Measurements from ENCODE around the gene SPRN. TPM values are rescaled to one million over a fixed set of nuclear protein-coding genes. Genes with fewer than 3 reads are reported as not detected.
"Not testable (repeated sequence)": the region's sequence is repeated elsewhere in the genome, so short reads cannot be mapped to it uniquely, and the experiment has no call there.

Gene SPRN
- total RNA-seq = 0.89 TPM

- DNase-seq = not testable (repeated sequence)
These were observed at the start of gene SPRN for GRCh38 chr10:133424601-133425000. TSS of gene SPRN (minus strand) at chr10:133424625. CDS start at chr10:133423681, 944 bp downstream.

GRCh38 chr10:133474027-133474426 lies 49.6 kb upstream of the SPRN start:
- DNase-seq = no peak

DNA sequence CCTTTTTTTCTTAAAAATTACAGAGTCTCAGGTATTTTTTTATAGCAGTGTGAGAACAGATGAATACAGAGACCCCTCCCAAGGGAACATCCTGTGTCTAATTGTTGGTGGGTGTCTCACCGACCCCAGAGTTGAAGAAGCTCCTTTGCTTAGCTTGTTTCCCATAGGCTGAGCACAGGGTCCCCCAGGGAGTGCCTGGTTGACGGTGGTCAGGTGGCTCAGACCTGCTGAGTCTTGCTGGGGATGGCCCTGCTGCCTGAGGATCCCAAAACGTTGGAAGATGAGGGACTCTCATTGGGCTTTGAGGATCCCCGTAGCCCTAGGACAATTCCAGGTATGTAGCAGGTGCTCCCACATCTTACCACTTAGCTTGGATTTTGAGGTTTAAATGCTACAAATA lies 48.8 kb upstream of the SPRN start:
- no peak for DNase-seq

GRCh38 chr10:133471300-133472109 lies 47.1 kb upstream of the SPRN start:
- no peak for DNase-seq

DNA sequence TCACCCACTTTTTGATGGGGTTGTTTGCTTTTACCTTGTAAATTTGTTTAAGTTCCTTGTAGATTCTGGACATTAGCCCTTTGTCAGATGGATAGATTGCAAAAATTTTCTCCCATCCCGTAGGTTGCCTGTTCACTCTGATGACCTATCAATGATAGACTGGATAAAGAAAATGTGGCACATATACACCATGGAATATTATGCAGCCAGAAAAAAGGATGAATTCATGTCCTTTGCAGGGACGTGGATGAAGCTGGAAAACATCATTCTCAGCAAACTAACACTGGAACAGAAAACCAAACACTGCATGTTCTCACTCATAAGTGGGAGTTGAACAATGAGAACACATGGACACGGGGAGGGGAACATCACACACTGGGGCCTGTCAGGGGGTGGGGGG lies 44.8 kb upstream of the SPRN start:
- not testable (repeated sequence) for DNase-seq

DNA sequence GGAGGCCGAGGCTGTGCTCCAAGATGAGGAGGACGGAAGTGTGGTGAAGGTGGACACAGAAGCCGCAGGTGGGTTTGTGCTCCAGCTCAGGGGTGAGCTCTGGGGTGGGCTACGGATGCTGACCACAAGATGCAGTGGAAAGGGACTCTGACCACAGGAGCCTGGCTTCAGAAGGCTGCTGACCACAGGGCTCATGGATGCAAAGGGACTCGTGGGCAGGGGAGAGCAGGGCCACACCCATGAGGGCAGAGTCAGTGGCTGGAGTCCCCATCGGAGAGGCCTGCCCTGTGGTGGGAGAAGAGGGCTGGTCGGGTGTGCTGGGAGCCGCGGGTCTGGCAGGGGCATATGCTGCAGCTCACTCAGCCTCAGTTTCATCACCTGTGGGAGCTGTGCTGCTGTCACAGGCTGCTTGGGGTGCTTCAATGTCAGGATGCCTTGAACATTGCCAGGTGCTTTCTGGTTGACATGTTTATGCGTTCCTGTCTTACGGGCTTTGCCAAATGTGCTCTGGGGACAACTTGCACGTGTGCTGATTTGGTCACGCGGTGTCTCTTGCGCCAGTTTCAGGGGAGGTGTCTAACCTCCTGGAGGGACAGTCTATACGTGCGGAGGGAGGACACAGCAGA lies 43.0 kb upstream of the SPRN start:
- no peak for DNase-seq

GRCh38 chr10:133466683-133467275 lies 42.4 kb upstream of the SPRN start:
- DNase-seq = no peak

DNA sequence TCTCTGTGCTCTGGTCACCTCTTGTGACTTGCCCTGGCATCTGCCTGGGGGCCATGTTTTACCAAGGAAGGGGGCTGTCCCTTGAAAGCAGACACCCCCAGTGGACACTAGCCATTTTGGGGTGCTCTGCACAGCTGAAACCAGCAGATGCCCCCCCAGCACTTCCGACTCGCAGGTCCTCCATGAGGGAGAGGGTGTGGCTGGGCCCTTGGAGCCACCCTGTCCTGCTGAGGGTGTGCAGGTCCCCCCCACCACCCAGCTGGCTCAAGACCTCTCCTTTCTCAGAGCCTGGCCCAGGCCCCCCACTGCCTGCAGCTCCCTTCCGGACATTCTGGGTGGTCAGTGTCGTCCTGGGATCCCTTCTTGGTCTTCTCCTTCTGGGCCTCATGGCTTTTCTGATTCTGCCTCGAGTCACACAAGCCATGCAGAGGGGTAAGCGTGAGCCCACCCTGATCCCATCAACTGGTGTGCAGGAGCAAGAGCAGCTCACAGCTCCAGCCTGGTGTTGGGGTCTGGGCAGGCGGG lies 41.6 kb upstream of the SPRN start:
- no peak for DNase-seq

GRCh38 chr10:133465191-133465949 lies 40.9 kb upstream of the SPRN start:
- no peak for DNase-seq

- no peak for DNase-seq
These were observed 40.2 kb upstream of the SPRN start for GRCh38 chr10:133464582-133465031.

DNA sequence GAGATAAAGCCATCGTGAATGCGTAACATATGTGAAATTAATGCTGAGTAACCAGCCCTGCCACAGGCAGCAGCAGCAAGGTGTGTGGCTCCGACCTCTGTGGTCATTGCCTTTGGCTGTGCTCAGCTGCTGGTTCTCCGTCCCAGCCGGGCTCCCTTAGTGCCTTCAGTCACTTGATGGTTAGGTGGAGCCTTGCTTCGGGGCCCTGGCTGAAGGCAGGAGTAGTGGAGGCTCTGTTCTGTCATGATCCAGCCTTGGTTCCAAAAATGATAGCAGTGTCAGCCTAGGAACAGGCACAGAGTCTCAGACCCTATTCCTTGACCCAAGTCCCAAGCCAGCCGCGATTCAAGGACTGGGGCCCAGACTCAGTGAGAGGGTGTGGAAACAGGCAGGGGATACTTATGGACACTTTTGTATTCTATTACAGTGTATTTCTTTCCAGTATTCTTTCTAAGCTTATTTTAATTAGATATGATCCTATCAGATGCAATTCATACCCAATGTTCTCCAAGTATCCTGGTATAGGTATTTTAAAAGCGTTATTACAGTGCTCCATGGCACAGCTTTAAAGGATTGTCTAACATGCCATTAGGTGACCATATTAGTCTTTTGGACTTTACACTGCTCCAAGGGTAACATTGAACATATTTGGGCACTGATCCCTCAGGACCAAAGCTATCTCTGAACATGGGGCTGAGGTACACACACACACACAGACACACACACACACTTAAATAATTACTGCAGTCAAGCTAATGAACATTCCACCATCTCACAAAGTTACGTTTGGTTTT lies 38.3 kb upstream of the SPRN start:
- no peak for DNase-seq

GRCh38 chr10:133461841-133462240 lies 37.4 kb upstream of the SPRN start:
- DNase-seq = no peak

- DNase-seq = no peak
These were observed 36.6 kb upstream of the SPRN start for GRCh38 chr10:133461027-133461426.

- DNase-seq = no peak
These were observed 35.9 kb upstream of the SPRN start for GRCh38 chr10:133460208-133460769.

- no peak for DNase-seq
These were observed 35.2 kb upstream of the SPRN start for GRCh38 chr10:133459454-133460207.

GRCh38 chr10:133458710-133459453 lies 34.5 kb upstream of the SPRN start:
- no peak for DNase-seq

DNA sequence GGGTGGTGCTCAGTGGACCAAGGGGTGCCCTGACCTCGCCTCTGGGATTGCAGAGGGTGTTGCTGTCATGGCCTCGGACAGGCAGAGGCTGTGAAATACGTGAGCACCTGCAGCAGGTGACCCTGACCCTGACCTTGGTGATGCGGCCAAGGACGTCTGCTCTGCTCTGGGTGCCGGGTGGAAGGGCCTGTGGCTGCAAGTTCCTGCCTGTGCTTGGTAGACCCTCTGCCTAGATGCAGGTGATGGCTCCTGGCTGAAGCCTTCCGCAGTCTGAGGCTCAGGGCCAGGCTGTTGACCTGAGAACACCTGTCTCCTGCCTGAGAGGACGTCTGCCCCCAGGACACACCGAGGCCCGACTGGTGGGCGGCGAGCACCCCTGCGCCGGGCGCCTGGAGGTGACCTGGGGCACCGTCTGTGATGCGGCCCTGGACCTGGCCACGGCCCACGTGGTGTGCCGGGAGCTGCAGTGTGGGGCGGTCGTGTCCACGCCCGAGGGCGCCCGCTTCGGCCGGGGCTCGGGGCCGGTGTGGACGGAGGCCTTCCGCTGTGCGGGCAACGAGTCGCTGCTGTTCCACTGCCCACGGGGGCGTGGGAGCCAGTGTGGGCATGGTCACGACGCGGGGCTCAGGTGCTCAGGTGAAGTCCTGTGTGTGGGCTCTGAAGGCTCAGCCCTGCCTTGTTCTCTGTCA lies 33.7 kb upstream of the SPRN start:
- DNase-seq = no peak

DNA sequence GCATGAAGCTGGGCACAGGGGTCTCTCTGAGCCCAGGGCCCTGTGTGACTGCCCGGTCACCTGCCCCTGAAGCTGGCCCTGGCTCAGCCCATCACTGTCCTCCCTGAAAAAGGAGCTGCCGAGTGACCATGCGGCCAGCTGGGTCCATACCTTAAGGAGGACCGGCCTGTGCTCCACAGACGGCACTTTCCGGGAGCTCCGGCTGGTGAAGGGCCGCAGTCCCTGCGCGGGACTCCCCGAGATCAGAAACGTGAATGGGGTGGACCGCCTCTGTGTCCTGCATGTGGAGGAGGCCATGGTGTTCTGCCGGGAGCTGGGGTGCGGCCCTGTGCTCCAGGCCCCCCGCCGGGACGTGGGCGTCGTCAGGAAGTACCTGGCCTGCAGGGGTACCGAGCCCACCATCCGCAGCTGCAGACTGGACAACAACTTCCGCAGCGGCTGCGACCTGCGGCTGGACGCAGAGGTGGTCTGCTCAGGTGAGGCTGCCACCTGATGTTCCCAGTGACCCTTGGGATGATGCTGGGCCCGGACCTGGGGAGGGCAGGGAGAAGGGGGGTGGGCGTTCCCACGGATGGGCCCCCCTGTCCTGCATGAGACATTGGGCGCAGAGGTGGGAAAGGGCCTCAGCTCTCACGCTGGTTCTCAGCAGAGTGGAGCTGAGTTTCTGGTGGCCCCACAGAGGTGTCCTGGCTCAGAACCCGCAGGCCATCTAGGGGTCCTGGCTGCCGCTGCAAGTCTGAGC lies 32.8 kb upstream of the SPRN start:
- DNase-seq = no peak
